GM10266 (cell line): ENCODE data around the gene PDE4B.

ENCODE experiments used
- DNase-seq: peaks from one replicate; pipeline ENCODE4 v3.0.0; 2012; ENCODE audit errors: extremely low spot score
- CTCF ChIP-seq: IDR thresholded peaks from 2 replicates; pipeline ENCODE4 v1.5.1; 2012; ENCODE audit warnings: mild to moderate bottlenecking, low read depth; ENCODE audit not compliant: control insufficient read depth, insufficient read depth; ENCODE audit errors: missing control alignments

PDE4B gene

GRCh38 chr1:66278260-66279021 lies 485.7 kb downstream of the PDE4B start:
- TF ChIP-seq CTCF, result no peak
- DNase-seq, result no peak

GRCh38 chr1:66281808-66282207 lies 489.1 kb downstream of the PDE4B start:
- no peak for DNase-seq
- TF ChIP-seq CTCF, result no peak

DNA sequence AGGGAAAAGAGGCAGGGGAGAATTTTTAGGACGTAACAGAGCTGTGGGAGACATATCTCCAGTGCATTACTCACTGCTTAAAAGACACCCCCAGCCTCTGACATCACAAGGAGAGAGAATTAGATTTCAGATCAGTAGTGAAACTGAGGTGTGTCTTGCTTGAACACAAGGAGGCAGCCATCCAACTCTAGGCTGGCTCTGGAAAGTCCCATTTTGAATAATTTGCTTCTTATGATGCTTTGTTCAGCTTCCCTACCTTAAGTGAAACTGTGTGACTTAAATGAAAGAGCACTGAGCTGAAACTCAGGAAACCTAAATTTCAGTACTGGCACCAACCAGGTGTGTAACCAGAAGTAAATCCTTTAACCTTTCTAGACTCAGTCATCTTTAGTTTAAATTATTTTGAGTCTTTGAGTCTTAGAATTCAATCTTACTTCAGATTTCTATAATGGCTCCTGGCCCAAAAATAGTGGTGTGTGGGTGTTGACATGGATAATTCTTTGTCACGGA lies 489.7 kb downstream of the PDE4B start:
- DNase-seq, result peak; percentile 65
- TF ChIP-seq CTCF, result peak; percentile 10

DNA sequence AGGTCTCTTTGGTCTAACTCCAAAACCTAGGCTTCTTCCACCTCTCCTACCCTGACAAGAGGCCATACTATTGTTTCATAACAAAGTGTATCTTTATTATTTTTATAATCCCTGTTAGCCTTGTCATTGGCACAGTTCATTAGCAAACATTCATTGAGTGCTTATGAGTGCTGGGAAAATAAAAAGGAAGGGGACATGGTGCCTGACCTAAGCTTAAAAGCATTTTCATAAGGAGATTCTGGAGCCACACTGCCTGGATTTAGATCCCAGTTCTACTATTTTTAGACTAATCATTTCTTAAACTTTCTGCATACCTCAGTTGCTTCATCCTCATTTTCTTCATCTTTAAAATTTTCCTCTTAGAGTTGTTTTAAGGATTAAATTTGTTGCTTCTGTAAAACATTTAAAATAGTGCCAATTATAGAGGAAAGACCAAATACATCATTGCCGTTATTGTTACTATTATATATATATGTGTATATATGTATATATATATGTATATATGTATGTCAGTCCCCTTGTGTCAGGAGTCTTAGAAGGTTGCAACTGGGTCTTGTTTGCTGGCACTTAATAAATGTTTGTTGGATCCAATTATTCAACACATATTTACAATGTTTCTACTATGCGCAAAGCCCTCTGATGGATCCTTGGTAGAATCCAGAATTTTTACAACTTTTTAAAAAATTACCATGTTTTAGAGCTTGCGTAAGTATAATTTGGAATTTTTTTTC lies 490.4 kb downstream of the PDE4B start:
- TF ChIP-seq CTCF, result no peak
- DNase-seq, result no peak

- peak; percentile 36 for DNase-seq
Observed at GRCh38 chr1:66283622-66284041, 490.9 kb downstream of the PDE4B start.

DNA sequence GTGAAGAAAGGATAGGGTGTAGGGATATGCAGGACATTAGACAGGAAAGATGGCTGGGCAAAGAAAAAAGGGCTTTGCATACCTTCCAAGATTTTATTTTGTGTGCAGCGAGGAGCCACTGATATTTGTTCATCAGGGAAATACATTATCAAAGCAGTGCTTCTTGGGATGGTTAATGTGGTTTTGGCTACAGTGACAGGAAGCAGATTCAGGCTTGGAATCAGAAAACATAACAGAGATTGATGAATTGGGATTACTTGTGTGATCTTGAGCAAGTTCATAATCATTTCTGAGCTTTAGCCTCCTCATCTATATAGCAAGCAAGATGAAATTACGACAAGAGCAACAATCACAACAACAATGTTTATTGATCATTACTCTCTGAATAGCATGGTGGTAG lies 492.1 kb downstream of the PDE4B start:
- DNase-seq, result no peak
- no peak for TF ChIP-seq CTCF

More at GRCh38 chr1:66283622-66284041, 490.9 kb downstream of the PDE4B start:
- no peak for TF ChIP-seq CTCF
